Daoy (cell line): Measurements from ENCODE around the gene ZNF784. TPM values are rescaled to one million over a fixed set of nuclear protein-coding genes. Genes with fewer than 3 reads are reported as not detected.
A peak's percentile ranks its signal among the peaks of the same experiment; 100 is the strongest.

Experiments used
- DNase-seq: peaks from one replicate; pipeline ENCODE4 v3.0.0-alpha.2; 2015; ENCODE audit warnings: low read depth
- total RNA-seq: library from RNA; depleted of rRNA; stranded (reverse); fragments of >200 nt; shearing (Covaris generic); gene quantifications from 2 replicates; pipeline ENCODE4 v1.2.3, GENCODE V29; 2014

ZNF784 gene
- total RNA-seq, 1 experiment from 2014 or later: 5.8 TPM

- DNase-seq: no peak
These were observed 22.0 kb downstream of the ZNF784 start for GRCh38 chr19:55602104-55603001.

GRCh38 chr19:55601084-55601483, 23.3 kb downstream of the ZNF784 start:
- no peak for DNase-seq

- DNase-seq: no peak
These were observed 23.7 kb downstream of the ZNF784 start for GRCh38 chr19:55600662-55601028.

- peak; percentile 94 for DNase-seq
These were observed 24.3 kb downstream of the ZNF784 start, which contains the start of gene ZNF524 for GRCh38 chr19:55599842-55600661. Gene ZNF524 (plus strand): TSS chr19:55600288. CDS start chr19:55602113, 1,825 bp downstream.

- peak; percentile 99 for DNase-seq
These were observed 24.9 kb downstream of the ZNF784 start, which contains the start of gene FIZ1 for GRCh38 chr19:55599468-55599841. Gene FIZ1 (minus strand): TSS chr19:55599517. CDS start chr19:55597865, 1,652 bp downstream.

- DNase-seq: peak; percentile 95
These were observed 25.5 kb downstream of the ZNF784 start for GRCh38 chr19:55598719-55599467.

- DNase-seq: no peak
These were observed 26.3 kb downstream of the ZNF784 start for GRCh38 chr19:55598034-55598433.

GRCh38 chr19:55597501-55597921, 26.9 kb downstream of the ZNF784 start:
- no peak for DNase-seq

- no peak for DNase-seq
These were observed 28.1 kb downstream of the ZNF784 start for GRCh38 chr19:55596304-55596703.

GRCh38 chr19:55594996-55595545, 29.3 kb downstream of the ZNF784 start:
- DNase-seq: no peak

- no peak for DNase-seq
These were observed 31.1 kb downstream of the ZNF784 start for GRCh38 chr19:55593096-55593772.

- no peak for DNase-seq
These were observed 31.8 kb downstream of the ZNF784 start for GRCh38 chr19:55592391-55593090.

GRCh38 chr19:55591555-55591954, 32.8 kb downstream of the ZNF784 start:
- no peak for DNase-seq

- DNase-seq: peak; percentile 39
These were observed 33.7 kb downstream of the ZNF784 start for GRCh38 chr19:55590617-55591016.

- DNase-seq: no peak
These were observed 34.3 kb downstream of the ZNF784 start for GRCh38 chr19:55590109-55590508.

- no peak for DNase-seq
These were observed 35.6 kb downstream of the ZNF784 start for GRCh38 chr19:55588738-55589137.

GRCh38 chr19:55586976-55587668, 37.2 kb downstream of the ZNF784 start:
- DNase-seq: peak; percentile 97

- peak; percentile 86 for DNase-seq
These were observed 38.6 kb downstream of the ZNF784 start for GRCh38 chr19:55585658-55586339.

- DNase-seq: no peak
These were observed 39.5 kb downstream of the ZNF784 start for GRCh38 chr19:55584871-55585270.
